DOHH2 (cell line): ENCODE measurements around the gene ATG9B.

Source experiments
- EZH2phosphoT487 ChIP-seq: fragments of 200-600 bp; sonication (generic); IDR thresholded peaks from 2 replicates; pipeline ENCODE4 v1.6.1; 2017; ENCODE audit warnings: borderline replicate concordance, mild to moderate bottlenecking, antibody characterized with exemption, low read length, moderate library complexity, mixed read lengths
- TF ChIP-seq, protein P1 (sequence below): fragments of 200-600 bp; sonication (generic); IDR thresholded peaks from one replicate; pipeline ENCODE4 v1.5.1; 2014; ENCODE audit warnings: antibody characterized with exemption, mild to moderate bottlenecking, low read depth, low read length; ENCODE audit not compliant: poor library complexity, severe bottlenecking

DNA sequence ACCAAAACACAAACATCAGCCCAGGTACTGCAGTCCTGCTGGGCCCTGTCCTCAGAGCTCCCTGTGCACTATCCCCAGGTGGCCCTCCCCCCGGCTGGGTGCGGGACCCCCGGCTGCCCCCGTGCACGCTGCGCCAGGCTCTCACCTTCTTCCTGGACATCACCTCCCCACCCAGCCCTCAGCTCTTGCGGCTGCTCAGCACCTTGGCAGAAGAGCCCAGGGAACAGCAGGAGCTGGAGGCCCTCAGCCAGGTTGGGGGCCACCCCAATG lies 14.3 kb downstream of the ATG9B start:
- TF ChIP-seq, protein P1, sequence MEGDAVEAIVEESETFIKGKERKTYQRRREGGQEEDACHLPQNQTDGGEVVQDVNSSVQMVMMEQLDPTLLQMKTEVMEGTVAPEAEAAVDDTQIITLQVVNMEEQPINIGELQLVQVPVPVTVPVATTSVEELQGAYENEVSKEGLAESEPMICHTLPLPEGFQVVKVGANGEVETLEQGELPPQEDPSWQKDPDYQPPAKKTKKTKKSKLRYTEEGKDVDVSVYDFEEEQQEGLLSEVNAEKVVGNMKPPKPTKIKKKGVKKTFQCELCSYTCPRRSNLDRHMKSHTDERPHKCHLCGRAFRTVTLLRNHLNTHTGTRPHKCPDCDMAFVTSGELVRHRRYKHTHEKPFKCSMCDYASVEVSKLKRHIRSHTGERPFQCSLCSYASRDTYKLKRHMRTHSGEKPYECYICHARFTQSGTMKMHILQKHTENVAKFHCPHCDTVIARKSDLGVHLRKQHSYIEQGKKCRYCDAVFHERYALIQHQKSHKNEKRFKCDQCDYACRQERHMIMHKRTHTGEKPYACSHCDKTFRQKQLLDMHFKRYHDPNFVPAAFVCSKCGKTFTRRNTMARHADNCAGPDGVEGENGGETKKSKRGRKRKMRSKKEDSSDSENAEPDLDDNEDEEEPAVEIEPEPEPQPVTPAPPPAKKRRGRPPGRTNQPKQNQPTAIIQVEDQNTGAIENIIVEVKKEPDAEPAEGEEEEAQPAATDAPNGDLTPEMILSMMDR = no peak
- no peak for TF ChIP-seq EZH2phosphoT487
